ENCODE results near the gene CD81. TPM values are rescaled to one million over a fixed set of nuclear protein-coding genes. Genes with fewer than 3 reads are reported as not detected.

Gene CD81
- polyA plus RNA-seq, 1 experiment, result 260 TPM

DNA sequence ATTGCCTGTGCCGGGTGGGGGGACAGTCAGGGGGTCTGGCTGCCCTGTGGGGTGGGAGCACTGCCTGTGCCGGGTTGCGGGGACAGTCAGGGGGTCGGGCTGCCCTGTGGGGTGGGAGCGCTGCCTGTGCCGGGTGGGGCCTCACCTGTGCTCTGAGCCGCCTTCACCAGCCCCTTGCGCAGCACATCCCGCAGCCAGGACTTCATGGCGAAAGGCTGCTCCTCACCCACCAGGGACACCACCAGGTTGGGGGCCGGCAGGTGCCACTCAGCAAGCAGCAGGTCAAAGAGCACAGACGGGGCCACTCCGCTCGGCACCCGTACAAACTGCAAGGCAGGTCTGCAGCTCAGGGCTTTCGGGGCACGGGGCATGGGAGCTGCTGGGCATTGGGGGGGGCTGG lies 44.9 kb downstream of the CD81 start:
- CTCF ChIA-PET, result interaction anchor here (0.6 to 3.8 kb wide), 10 partner anchors 32 to 270 kb away, joined by 3 to 116 read pairs (median 5); no protein-coding TSS in a partner anchor
- no peaks in the 10 kb centered on the region; the same call in 1 of the 2 replicates for H3K9me3 ChIP-seq (ENCODE audit: control insufficient read depth, insufficient read depth, low read length)
- DNase-seq (ENCODE audit: low read depth, low spot score), result no peak
- POLR2A ChIA-PET, result no interaction called here
- H3K27ac ChIP-seq (ENCODE audit: low read depth, low read length), result no peak overlapping the region
- H3K27me3 ChIP-seq (ENCODE audit: control insufficient read depth, insufficient read depth, low read length), result peaks cover 8% of the 10 kb centered on the region
- TF ChIP-seq, protein P1, sequence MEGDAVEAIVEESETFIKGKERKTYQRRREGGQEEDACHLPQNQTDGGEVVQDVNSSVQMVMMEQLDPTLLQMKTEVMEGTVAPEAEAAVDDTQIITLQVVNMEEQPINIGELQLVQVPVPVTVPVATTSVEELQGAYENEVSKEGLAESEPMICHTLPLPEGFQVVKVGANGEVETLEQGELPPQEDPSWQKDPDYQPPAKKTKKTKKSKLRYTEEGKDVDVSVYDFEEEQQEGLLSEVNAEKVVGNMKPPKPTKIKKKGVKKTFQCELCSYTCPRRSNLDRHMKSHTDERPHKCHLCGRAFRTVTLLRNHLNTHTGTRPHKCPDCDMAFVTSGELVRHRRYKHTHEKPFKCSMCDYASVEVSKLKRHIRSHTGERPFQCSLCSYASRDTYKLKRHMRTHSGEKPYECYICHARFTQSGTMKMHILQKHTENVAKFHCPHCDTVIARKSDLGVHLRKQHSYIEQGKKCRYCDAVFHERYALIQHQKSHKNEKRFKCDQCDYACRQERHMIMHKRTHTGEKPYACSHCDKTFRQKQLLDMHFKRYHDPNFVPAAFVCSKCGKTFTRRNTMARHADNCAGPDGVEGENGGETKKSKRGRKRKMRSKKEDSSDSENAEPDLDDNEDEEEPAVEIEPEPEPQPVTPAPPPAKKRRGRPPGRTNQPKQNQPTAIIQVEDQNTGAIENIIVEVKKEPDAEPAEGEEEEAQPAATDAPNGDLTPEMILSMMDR (IDR thresholded peaks at IDR 0.05; ENCODE audit: low read depth, low read length), result no peak
- no peak overlapping the region for H3K4me3 ChIP-seq (ENCODE audit: low read depth, low read length)

DNA sequence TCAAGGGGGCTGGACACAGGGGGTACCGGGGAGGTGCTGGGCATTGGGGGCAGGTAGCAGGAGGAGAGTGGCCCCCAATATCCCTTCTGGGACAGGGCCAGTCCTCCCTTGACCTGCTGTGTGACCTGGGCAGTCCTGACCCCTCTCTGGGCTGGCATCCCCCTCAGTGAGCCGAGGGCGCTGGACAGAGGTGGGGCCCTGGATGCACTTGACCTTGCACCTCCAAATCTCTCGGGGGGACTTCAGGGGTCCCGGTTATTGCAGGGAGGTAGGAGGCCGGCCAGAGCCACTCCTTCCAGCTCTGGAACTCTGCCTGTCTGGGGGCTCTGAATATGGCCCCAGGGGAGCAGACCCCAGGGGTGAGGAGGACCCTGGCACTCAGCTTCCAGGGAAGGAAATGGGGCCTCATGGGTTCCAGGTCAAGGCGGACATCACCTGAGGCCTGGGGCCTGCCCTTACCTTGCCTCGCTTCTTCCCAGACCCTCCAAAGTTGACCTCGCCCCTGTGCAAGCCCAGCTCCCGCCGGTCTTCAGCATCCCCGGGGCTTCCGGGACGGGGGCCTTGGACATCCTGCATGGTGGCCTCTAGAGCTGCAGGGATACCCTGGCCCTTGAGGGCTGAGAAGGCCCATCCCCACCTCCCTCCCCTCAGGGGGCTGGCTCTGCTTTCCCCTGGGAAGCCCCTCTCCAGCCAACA lies 45.5 kb downstream of the CD81 start:
- no peak for DNase-seq (ENCODE audit: low read depth, low spot score)
- H3K27me3 ChIP-seq (ENCODE audit: control insufficient read depth, insufficient read depth, low read length), result peaks cover 8% of the 10 kb centered on the region
- no peak overlapping the region for H3K27ac ChIP-seq (ENCODE audit: low read depth, low read length)
- CTCF ChIA-PET, result interaction anchor here (1.1 to 2.2 kb wide), 5 partner anchors 109 to 236 kb away, joined by 3 to 8 read pairs (median 4); no protein-coding TSS in a partner anchor
- POLR2A ChIA-PET, result no interaction called here
- TF ChIP-seq, protein P1 (IDR thresholded peaks at IDR 0.05; ENCODE audit: low read depth, low read length), result no peak
- H3K4me3 ChIP-seq (ENCODE audit: low read depth, low read length), result no peak overlapping the region
- no peaks in the 10 kb centered on the region; the same call in 1 of the 2 replicates for H3K9me3 ChIP-seq (ENCODE audit: control insufficient read depth, insufficient read depth, low read length)

- ChIA-PET CTCF (interaction anchor here (1.1 to 2.2 kb wide), 5 partner anchors 108 to 237 kb away, joined by 3 to 8 read pairs (median 4); no protein-coding TSS in a partner anchor), POLR2A (no interaction called here)
- TF ChIP-seq, protein P1 (IDR thresholded peaks at IDR 0.05; ENCODE audit: low read depth, low read length), result no peak
- H3K9me3 ChIP-seq (ENCODE audit: control insufficient read depth, insufficient read depth, low read length), result no peaks in the 10 kb centered on the region; the same call in 1 of the 2 replicates
- no peak overlapping the region for H3K4me3 ChIP-seq (ENCODE audit: low read depth, low read length)
- DNase-seq (ENCODE audit: low read depth, low spot score), result no peak
- no peak overlapping the region for H3K27ac ChIP-seq (ENCODE audit: low read depth, low read length)
- peaks cover 5% of the 10 kb centered on the region for H3K27me3 ChIP-seq (ENCODE audit: control insufficient read depth, insufficient read depth, low read length)
These were observed 46.3 kb downstream of the CD81 start for GRCh38 chr11:2423157-2424025.

DNA sequence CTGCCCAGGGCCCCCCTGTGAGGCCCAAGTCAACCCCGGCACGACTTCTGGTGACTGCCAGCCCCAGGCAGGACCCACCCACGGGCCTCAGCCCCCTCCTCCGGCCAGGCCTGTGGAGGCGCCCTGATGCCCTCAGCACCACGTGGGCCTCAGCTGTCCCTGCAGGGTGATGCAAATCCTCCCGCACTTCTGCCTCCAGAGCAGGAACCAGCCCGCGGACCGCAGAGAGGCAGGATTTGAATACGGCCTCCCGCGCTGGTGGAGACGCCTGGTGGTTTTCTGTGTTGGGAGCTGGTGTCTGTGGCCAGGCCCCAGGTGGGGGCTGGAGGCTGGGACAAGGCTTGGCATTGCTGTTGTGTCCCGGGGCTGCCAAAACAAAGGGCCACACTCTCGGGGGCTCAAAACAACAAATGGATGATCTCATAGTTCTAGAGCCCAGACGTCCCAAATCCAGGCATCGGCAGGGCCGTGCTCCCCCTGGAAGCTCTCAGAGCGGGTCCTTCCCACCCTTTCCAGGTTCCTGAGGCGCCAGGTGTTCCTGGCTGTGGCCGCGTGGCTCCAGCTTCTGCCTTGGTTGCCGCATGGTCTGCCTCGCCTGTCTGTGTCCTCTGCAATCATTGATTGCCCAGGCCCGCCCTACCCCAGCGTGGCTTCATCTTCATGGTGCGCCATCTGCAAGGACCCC lies 47.8 kb downstream of the CD81 start:
- ChIA-PET POLR2A (no interaction called here), CTCF (no interaction called here)
- peaks cover 5% of the 10 kb centered on the region for H3K27me3 ChIP-seq (ENCODE audit: control insufficient read depth, insufficient read depth, low read length)
- TF ChIP-seq, protein P1 (IDR thresholded peaks at IDR 0.05; ENCODE audit: low read depth, low read length), result no peak
- no peak for DNase-seq (ENCODE audit: low read depth, low spot score)
- H3K27ac ChIP-seq (ENCODE audit: low read depth, low read length), result no peak overlapping the region
- H3K9me3 ChIP-seq (ENCODE audit: control insufficient read depth, insufficient read depth, low read length), result no peaks in the 10 kb centered on the region; the same call in 1 of the 2 replicates
- H3K4me3 ChIP-seq (ENCODE audit: low read depth, low read length), result no peak overlapping the region
